Nephron (organoid): Measurements from ENCODE around the gene KCNN3.

Source experiments
- H3K27ac Mint-ChIP-seq, 3 experiments: 2 replicates each; pipeline ENCODE4 v1.8.0; 2020; ENCODE audit warnings: mixed read lengths in 3 of 3, mild to moderate bottlenecking in 2 of 3, moderate library complexity in 1 of 3
- H3K27me3 Mint-ChIP-seq: 2 replicates; pipeline ENCODE4 v1.8.0; 2021; ENCODE audit warnings: low read depth, mild to moderate bottlenecking, moderate library complexity, mixed read lengths
- H3K36me3 Mint-ChIP-seq: 2 replicates; pipeline ENCODE4 v1.8.0; 2020; ENCODE audit warnings: low read depth, mixed read lengths
- H3K4me1 Mint-ChIP-seq: 2 replicates; pipeline ENCODE4 v1.8.0; 2020; ENCODE audit warnings: mixed read lengths
- H3K4me3 Mint-ChIP-seq, 3 experiments: 2 replicates each; pipeline ENCODE4 v1.8.0; 2020; ENCODE audit warnings: mild to moderate bottlenecking in 3 of 3, mixed read lengths in 3 of 3, moderate library complexity in 2 of 3
- H3K9me3 Mint-ChIP-seq: 2 replicates; pipeline ENCODE4 v1.8.0; 2020; ENCODE audit warnings: mixed read lengths
- TF ChIP-seq, protein P1 (sequence below), 3 experiments: fragments of 200-600 bp; sonication (generic); IDR thresholded peaks; one replicate each; pipeline ENCODE4 v1.5.0; 2021; ENCODE audit warnings: antibody characterized with exemption in 3 of 3; ENCODE audit not compliant: unreplicated experiment in 3 of 3

Gene KCNN3

DNA sequence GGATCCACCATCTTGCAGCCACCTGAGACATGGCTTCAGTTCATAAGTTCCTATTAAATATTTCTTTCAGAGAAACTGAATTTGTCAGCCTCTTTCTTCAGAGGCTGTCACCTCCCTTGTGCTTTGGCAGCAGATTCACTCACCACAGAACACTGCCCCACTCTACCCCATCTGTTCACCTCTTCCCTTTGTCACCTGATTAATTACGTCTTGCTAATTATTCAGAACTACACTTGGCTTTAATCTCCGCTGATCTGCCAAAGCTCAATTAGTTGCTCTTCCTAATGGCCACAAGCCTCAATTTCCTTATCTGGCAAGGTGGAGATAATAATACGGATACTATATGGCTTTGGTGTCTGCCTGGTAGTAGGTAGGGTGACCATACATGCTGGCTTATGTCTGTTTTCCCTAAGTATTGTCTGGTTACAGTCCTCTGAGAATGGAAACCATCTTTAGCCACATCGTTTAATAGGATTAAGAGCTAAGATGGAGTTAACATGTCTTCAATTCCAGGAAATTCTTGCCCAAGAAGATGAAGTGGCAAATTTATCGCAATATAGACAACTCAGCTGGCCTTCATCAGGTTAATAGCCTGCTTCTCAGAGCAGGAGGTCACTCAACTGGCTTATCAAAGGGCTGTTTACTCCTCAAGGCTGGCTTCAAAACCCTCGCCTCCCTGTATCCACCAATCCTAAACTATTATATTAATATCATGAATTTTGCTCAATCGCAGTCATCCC, 203.9 kb downstream of the KCNN3 start:
- H3K4me1 Mint-ChIP-seq, result no peaks in the 10 kb centered on the region

DNA sequence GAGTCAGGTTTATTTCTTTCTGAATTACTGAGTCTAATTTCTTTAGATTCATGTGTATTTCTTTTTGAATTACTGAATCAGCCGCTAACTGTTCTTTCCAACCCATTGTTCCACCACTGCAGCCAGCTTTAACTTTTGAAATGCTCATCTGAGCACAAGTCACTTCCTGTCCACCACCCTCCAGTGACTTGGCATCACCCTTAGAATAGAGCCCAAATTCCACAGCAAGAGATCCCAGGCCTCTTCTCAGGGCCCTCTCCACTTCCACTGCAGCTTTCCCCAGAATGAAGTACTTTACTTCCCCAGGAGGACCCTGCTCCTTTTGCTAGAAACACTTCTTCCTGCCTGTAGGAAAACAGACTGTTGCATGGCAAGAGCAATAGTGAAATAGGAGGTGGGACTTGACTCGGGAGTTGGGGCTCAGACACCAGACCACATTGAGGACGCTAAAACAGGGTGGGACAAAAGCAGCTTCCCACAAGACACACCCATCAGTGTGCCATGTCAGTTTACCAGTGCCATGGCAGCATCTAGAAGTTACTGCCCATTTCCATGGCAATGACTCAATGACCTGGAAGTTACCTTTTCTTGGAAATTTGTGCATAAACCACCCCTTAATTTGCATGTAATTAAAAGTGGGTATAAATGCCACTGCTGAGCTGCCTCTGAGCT, 205.6 kb downstream of the KCNN3 start:
- TF ChIP-seq, protein P1, sequence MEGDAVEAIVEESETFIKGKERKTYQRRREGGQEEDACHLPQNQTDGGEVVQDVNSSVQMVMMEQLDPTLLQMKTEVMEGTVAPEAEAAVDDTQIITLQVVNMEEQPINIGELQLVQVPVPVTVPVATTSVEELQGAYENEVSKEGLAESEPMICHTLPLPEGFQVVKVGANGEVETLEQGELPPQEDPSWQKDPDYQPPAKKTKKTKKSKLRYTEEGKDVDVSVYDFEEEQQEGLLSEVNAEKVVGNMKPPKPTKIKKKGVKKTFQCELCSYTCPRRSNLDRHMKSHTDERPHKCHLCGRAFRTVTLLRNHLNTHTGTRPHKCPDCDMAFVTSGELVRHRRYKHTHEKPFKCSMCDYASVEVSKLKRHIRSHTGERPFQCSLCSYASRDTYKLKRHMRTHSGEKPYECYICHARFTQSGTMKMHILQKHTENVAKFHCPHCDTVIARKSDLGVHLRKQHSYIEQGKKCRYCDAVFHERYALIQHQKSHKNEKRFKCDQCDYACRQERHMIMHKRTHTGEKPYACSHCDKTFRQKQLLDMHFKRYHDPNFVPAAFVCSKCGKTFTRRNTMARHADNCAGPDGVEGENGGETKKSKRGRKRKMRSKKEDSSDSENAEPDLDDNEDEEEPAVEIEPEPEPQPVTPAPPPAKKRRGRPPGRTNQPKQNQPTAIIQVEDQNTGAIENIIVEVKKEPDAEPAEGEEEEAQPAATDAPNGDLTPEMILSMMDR (IDR thresholded peaks at IDR 0.05; ENCODE audit: unreplicated experiment in 3 of 3), result no peak
- Mint-ChIP-seq H3K36me3 (no peaks in the 10 kb centered on the region), H3K4me1 (no peaks in the 10 kb centered on the region), H3K4me3 (no peak overlapping the region), H3K9me3 (no peaks in the 10 kb centered on the region), H3K27ac (no peak overlapping the region), H3K27me3 (peaks cover 9% of the 10 kb centered on the region)

More for the DNA sequence above, 203.9 kb downstream of the KCNN3 start:
- H3K9me3 Mint-ChIP-seq, result no peaks in the 10 kb centered on the region
- H3K4me3 Mint-ChIP-seq, result no peak overlapping the region
- H3K27me3 Mint-ChIP-seq, result peaks cover 14% of the 10 kb centered on the region
- TF ChIP-seq, protein P1 (IDR thresholded peaks at IDR 0.05; ENCODE audit: unreplicated experiment in 3 of 3), result no peak
- no peaks in the 10 kb centered on the region for H3K36me3 Mint-ChIP-seq
- H3K27ac Mint-ChIP-seq, result no peak overlapping the region

DNA sequence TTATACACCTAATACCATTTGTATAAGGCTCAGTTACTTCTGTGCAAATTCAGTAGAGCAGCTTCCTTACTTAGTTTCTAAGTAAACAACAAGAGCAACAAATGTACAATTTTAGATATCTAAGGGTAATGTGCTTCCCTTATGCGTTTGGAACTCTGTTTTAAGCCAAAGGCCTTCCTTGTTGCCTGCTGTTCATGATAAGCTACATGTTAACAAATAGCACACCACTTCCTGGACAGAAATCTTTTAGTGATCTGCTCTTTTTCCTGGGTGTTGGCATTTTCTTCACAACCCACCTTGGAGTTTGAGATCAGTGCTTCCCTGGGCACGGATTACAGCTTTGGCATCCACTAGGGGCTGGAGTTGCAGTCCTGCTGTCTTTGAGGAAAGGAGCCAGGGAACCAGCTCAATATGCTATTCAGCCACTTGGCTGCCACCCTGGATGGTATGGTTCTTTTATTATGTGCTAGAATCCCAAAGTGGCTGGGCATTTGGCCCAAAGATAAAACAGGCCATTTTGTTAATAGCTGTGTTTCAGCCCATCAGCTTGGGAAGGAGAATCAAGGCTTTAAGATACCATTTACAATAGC, 206.5 kb downstream of the KCNN3 start:
- Mint-ChIP-seq H3K4me1 (no peaks in the 10 kb centered on the region), H3K27ac (no peak overlapping the region), H3K36me3 (no peaks in the 10 kb centered on the region), H3K9me3 (no peaks in the 10 kb centered on the region), H3K27me3 (peaks cover 14% of the 10 kb centered on the region), H3K4me3 (no peak overlapping the region)
- TF ChIP-seq, protein P1 (IDR thresholded peaks at IDR 0.05; ENCODE audit: unreplicated experiment in 3 of 3), result no peak

DNA sequence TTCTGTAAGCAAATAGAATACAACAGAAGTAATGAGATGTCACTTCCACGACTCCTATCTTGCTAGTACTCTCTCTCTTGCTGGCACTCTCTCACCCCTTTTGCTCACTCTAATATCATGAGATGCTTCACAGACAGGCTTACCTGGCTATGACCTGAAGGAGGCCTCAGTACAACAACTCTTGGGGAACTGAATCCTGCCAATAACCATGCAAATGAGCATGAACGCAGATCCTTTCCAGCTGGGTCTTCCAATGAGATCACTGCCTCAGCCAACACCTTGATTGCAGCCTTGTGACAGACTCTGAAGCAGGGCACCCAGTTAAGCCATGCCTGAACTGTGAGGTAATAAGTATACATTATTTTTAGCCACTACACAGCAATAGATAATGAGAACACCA, 209.0 kb downstream of the KCNN3 start:
- H3K36me3 Mint-ChIP-seq, result no peaks in the 10 kb centered on the region
- H3K4me1 Mint-ChIP-seq, result no peaks in the 10 kb centered on the region
- peaks cover 35% of the 10 kb centered on the region for H3K27me3 Mint-ChIP-seq
- TF ChIP-seq, protein P1 (IDR thresholded peaks at IDR 0.05; ENCODE audit: unreplicated experiment in 3 of 3), result no peak
- H3K4me3 Mint-ChIP-seq, result no peak overlapping the region
- H3K9me3 Mint-ChIP-seq, result no peaks in the 10 kb centered on the region
- no peak overlapping the region for H3K27ac Mint-ChIP-seq

DNA sequence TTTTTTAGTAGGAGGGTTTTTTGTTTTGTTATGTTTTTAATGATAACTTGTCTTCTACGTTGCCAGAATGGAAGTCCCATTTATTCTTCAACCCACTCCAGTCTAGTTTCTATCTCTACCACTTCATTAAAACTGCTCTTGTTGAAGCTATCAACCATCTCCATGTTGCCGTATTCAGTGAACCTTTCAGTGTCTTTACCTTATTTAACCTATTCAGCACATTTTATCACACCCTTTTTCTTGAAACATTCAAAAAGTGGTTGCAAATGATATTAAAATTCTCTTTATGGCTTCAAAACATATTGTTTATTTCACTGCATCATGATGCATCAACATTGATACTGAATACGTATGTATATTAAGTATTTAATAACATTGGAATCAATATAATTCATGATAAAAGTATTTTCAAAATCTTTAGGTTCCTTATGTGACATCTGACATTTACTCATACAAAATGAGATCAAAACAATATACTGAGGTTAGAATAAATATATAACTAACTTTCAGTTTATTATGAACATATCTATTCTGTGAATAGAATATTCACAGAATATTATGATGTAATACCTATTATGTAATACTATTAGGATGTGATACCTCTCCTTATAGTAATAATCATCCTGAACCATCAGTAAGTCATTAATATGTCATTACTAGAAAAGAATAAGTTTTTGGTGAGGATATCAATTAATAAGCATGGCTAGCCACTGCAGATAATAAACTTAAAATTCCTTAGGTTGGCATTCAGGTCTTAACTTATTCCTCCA, 210.1 kb downstream of the KCNN3 start:
- Mint-ChIP-seq H3K36me3 (no peaks in the 10 kb centered on the region), H3K9me3 (peaks cover 2% of the 10 kb centered on the region), H3K27ac (no peak overlapping the region), H3K4me3 (no peak overlapping the region), H3K27me3 (peaks cover 41% of the 10 kb centered on the region), H3K4me1 (no peaks in the 10 kb centered on the region)
- TF ChIP-seq, protein P1 (IDR thresholded peaks at IDR 0.05; ENCODE audit: unreplicated experiment in 3 of 3), result no peak
